DMS153 treated with DMSO at 0.1 percent for 48 hours (cell line): ENCODE results near the gene RERE.
A peak's percentile ranks its signal among the peaks of the same experiment; 100 is the strongest.
"Not testable (repeated sequence)": the region's sequence is repeated elsewhere in the genome, so short reads cannot be mapped to it uniquely, and the experiment has no call there.

ENCODE experiments used
- DNase-seq: peaks from one replicate; lab custom pipeline; 2025; ENCODE audit not compliant: unreplicated experiment; lab: John Stamatoyannopoulos, UW

RERE gene

GRCh38 chr1:8619917-8620502 is 197.4 kb downstream of the RERE start:
- DNase-seq = peak; percentile 70

GRCh38 chr1:8619419-8619818 is 198.0 kb downstream of the RERE start:
- not testable (repeated sequence) for DNase-seq

- not testable (repeated sequence) for DNase-seq
These were observed 200.6 kb downstream of the RERE start for GRCh38 chr1:8616791-8617190.

DNA sequence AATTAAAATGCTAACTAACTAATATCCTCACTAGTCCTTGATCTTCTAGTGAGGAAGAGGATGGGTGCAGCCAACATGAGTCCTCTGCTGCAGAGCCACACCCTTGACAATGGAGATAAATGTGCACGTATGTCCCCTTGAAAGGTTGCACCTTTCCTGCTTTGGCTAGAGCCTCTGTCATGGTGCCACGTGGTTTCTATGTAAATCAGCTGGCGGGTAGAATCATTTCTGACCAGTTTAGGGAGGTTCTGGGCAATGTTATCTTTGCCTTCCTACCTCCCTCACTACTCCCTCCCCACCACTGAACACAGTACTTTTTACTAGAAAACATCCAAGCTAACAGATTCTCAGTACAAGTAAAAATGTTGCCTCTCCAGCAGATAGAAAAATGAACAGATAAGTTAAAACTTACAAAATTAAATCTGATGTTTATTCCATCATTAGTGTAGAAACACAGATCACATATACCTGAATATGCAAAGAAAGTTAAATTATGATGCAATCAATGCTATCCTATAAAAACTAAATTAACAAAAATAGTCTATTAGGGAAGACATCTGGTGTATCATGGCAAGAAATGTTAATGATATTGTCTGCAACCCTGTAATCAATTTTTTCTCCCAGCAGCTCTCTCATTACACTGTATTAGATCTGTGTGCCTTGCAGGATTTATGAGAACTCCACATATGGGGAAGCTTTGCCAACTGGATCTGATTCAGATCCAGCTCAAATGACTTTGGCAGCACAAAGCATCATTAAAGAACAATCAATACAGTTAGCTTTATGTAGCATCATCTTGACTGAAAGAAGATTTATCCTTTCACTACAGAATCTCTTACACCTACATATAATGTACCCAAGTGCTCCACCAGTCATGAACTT is 205.6 kb downstream of the RERE start:
- not testable (repeated sequence) for DNase-seq

- DNase-seq = no peak
These were observed 209.5 kb downstream of the RERE start for GRCh38 chr1:8607906-8608305.

DNA sequence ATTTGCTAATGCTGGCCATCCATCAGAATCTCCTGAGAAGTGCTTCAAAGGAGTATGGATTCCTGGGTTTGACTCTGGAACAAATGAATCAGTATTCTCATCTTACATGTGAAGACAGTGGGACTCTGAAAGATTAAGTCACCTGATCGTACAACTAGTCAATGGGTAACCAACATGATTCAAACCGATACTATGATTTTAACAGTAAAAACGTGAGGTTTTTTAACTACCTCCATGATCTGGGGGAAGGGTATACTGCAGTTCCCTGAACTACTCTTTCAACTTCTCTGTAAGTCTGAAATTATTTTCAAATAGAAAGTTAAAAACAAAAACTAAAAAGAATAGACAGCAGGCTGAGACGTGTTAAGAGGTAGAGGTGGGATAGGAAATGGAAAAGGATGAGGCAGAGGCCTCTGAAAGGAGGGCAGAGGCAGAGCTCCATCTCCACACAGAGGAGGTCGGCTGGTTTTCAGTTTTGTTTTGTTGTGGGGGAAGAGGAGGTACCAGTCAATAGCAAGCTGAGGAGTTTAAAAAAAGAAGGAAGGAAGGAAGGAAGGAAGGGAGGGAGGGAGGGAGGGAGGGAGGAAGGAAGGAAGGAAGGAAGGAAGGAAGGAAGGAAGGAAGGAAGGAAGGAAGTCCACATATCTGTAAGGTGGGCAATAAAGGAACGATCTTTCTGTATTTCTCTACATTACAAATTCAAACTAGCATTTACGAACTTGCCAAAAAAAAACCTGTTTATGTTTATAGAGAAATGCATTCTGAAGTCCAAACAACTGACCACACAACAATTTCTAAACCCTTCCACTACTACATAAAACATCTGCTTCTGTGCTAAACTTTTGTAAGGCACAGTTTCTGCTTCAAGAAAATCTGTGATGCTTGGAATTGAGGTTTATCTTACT is 213.1 kb downstream of the RERE start:
- DNase-seq = no peak

DNA sequence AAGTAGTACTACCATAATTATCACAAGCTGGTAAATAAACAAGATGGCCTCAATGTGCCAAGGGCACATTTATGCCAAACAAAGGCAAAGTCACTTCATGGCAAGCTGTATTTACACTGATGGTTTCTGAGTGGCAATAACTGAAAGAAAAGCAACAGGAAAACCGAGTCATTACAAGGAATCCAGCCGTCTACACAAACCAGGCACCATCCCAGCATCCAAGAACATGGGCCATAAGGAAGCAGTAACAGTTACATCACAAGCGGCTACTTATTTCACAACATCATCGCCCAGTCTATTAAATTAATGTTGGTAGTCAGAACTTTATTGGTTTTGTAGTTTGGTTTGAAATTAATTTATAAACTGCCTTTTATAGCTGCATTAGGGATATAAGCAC is 214.2 kb downstream of the RERE start:
- DNase-seq = peak; percentile 94

GRCh38 chr1:8602471-8603219 is 214.8 kb downstream of the RERE start:
- DNase-seq = peak; percentile 86

DNA sequence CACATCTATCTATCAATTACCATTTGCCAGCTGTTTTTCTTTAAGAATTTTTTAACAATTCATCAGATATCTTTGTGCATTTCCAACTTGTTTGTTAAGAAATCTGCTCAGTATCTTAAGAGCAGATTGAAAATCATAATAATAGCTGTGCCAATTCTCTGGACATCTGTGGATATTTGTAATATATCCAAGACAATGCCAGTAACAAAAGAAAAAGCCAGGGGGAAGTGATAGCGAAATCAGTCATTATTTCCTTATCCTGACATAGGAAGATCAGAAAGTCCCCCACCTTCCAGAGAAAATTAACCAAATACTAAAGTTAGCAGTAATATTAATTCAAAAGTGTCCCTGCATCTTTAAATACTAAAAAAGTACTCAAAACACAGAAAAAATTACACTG is 217.1 kb downstream of the RERE start:
- DNase-seq = no peak

DNA sequence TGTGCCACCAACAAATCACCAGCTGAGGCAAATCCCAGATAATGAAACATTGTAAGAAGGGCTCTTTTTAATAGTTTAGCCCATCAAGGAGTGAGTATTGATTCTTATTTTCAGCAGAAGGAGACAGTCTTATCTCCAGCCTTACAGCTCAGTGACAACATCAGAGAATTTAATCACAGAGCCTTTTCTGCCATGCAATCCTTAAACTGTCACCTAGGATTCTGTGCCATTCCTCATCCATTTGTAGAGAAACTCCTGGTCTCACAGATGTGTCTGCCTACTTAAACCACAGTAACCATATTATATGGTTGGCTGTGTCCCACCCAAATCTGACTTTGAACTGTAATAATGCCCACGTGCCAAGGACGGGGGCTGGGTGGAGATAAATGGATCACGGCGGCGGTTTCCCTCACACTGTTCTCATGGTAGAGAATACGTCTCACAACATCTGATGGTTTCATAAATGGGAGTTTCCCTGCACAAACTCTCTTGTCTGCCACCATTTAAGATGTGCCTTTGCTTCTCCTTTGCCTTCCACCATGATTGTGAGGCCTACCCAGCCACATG is 217.7 kb downstream of the RERE start:
- DNase-seq = no peak

DNA sequence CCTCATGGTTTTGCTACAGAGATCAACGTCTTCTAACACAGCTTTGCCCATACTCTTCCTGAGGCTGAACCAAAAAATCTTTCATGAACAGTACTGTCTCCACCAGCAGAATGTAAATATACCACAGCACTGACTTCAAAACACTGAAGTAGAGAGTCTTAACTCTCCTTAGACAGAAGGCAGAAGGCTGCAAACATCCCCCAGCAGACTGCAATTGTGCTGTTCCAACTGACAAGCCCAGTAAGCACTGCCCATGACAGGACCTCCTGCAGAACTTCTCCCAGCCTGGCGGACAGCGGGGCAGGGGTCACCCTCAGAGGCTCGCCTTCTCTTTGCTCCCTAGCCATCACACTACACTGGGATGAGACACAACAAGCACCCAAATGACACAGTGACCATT is 218.7 kb downstream of the RERE start:
- DNase-seq = no peak

DNA sequence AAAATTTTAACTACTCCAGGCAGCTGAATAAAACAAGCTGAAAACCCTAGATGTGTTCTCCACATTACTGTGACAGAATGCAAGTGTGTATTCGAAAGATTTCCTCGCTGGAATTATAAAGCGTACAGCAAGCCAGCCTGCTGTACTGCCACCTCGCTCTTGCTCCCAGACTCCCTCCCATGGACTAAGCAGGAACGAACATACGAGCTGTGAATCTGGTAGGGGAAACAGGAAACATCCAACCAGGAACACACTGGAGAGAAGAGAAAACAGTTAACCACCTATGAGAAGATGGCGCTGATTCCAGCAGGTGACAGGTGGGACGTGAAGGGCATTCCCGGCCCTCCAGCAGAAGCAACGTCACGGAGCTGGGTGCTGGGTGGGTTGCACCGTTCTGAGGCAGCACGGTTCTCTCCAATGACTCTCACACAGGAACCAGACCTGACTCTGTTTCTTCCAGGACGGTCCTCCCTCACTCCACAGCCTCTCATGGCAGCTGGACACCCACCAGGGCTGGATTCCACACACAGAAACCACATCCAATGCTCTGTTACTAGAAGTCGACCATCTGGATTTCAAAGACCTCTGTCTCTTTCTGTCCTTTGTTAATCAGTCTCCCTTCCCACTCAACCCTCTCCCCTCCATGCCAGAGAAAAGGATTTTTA is 219.2 kb downstream of the RERE start:
- DNase-seq = peak; percentile 96

DNA sequence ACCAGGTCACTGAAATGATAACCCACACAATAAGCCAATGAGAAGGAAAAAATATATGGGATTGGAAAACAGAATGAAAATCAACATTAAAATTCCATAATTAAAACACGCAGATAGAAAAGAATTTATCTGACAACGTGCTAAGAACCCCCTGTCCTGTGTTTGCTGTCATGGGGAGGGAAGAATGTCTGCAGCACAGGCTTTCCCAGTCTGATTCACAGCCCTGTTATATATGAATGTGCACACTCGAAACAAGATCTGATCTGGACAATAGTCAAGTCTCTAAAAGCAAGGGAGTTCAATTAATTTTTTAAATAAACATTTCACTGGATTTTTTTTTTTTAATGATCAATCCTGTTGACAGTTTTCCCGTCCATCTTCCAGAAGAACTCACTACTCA is 220.0 kb downstream of the RERE start:
- DNase-seq = no peak

GRCh38 chr1:8595941-8596340 is 221.5 kb downstream of the RERE start:
- no peak for DNase-seq

- no peak for DNase-seq
These were observed 222.1 kb downstream of the RERE start for GRCh38 chr1:8595332-8595731.

GRCh38 chr1:8593292-8593691 is 224.1 kb downstream of the RERE start:
- DNase-seq = not testable (repeated sequence)

DNA sequence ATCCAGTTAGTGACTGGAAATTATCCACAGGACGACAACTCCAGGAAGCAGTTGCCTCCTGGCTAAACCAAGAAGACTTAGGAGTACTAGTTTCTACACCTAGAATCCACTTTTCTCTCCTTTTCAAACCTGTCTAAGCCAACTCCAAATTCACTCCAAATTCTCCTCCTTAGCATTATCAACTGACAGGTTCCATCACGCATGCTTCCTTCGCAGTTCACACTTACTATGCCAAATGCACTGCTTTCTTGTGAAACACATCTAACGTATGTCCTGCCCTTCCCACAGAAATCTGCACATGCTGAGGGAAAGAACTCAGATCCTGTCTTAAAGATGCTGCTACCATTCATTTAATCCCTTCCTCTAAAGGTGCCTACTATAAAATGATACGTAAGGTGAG is 225.9 kb downstream of the RERE start:
- no peak for DNase-seq

GRCh38 chr1:8590721-8591351 is 226.6 kb downstream of the RERE start:
- no peak for DNase-seq

GRCh38 chr1:8589571-8589970 is 227.9 kb downstream of the RERE start:
- DNase-seq = no peak

DNA sequence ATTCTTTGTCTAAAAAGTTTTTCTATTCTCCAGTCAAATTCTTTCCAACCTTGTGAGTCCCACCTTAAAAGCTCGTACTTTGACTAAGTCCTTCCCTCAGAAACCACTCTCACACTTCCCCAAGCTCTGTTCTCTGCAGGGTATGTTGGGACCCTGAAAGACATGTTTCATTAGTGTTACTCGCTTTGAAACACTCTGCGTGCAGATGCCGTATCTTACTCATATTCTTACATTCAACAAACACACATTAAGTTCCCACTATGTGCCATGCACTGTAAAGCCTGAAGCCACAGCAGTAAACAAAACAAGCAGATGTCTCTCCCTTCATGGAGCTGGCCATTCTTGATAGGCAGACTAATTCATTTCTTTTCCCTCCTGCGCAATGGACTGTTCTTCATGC is 229.7 kb downstream of the RERE start:
- no peak for DNase-seq
